K562 (cell line): ENCODE measurements around the gene B3GALT6. TPM values are rescaled to one million over a fixed set of nuclear protein-coding genes. Genes with fewer than 3 reads are reported as not detected.

ENCODE experiments used
- ATAC-seq: fragments of 200-7000 bp; cut with Tn5 transposase; 3 replicates; pipeline ENCODE4 v1.9.1; 2020; ENCODE audit warnings: moderate library complexity
- BruUV-seq: library from RNA; stranded (reverse); fragments of 400-500 nt; replicated peaks from 2 replicates; lab custom pipeline; 2021; lab: Mats Ljungman, UMichigan
- CTCF ChIA-PET: fragments of 300-600 bp; formaldehyde crosslinking; extraction: SDS; loops from one replicate; lab custom pipeline; 2021; ENCODE audit warnings: low intra/inter-chr PET ratio; lab: Yijun Ruan, JAX
- POLR2A ChIA-PET: fragments of 300-600, 350-650 bp; sonication (Branson Sonifier 250); formaldehyde crosslinking; extraction: SDS; loops from one replicate; lab custom pipeline; 2021; ENCODE audit warnings: antibody characterized with exemption, inconsistent platforms; lab: Yijun Ruan, JAX
- DNase-seq, 4 experiments: peaks; one replicate each; pipeline versions ENCODE4 v3.0.0 to v3.0.0-alpha.2; 2011 to 2018; ENCODE audit warnings: low spot score in 3 of 4, mixed read lengths in 3 of 4; ENCODE audit errors: extremely low read depth in 1 of 4
- FAIRE-seq: peaks from 2 replicates; lab custom pipeline; 2011; peaks lifted over from hg19 to GRCh38; lab: Jason Lieb, UNC
- H2AFZ ChIP-seq: 2 replicates; pipeline ENCODE4 v1.6.0; 2011; ENCODE audit warnings: low read depth, low read length, control low read depth, inconsistent platforms
- H3K27ac ChIP-seq: fragments of 200-600 bp; 3 replicates; pipeline ENCODE4 v1.8.0; 2011; ENCODE audit warnings: low read depth, mild to moderate bottlenecking, control low read depth, inconsistent platforms, low read length, moderate library complexity, mixed read lengths; ENCODE audit errors: extremely low read depth
- H3K27me3 ChIP-seq, 2 experiments: fragments of 300-600 bp in 1 of 2; 2 replicates in 1 of 2; 3 replicates in 1 of 2; pipeline versions ENCODE4 v1.6.0 to v1.8.0; 2011; ENCODE audit warnings: inconsistent platforms in 2 of 2, low read length in 2 of 2, mild to moderate bottlenecking in 1 of 2, mixed read lengths in 1 of 2, moderate library complexity in 1 of 2; ENCODE audit not compliant: control insufficient read depth in 2 of 2, insufficient read depth in 2 of 2
- H3K36me3 ChIP-seq: fragments of 300-600 bp; 3 replicates; pipeline ENCODE4 v1.8.0; 2011; ENCODE audit warnings: mild to moderate bottlenecking, low read length, inconsistent platforms; ENCODE audit not compliant: control insufficient read depth, insufficient read depth
- H3K4me1 ChIP-seq, 2 experiments: fragments of 200-600 bp in 1 of 2; replicated peaks in 1 of 2; 2 replicates in 1 of 2; 3 replicates in 1 of 2; pipeline versions ENCODE4 v1.5.1 to v1.8.0; 2011; ENCODE audit warnings: inconsistent platforms in 2 of 2, low read length in 2 of 2, mild to moderate bottlenecking in 1 of 2, mixed read lengths in 1 of 2, moderate library complexity in 1 of 2; ENCODE audit not compliant: control insufficient read depth in 2 of 2, insufficient read depth in 2 of 2
- H3K4me2 ChIP-seq: 2 replicates; pipeline ENCODE4 v1.6.1; 2011; ENCODE audit warnings: low read length, control low read depth, inconsistent platforms, mixed read lengths; ENCODE audit not compliant: insufficient read depth
- H3K4me3 ChIP-seq: fragments of 200-600 bp; sonication (generic), shearing (Covaris generic); 2 replicates; pipeline ENCODE4 v1.5.1; 2016; ENCODE audit warnings: control low read depth, inconsistent platforms
- H3K79me2 ChIP-seq: fragments of 200-600 bp; 3 replicates; pipeline ENCODE4 v1.8.0; 2011; ENCODE audit warnings: low read length, inconsistent platforms; ENCODE audit not compliant: control insufficient read depth, insufficient read depth
- H3K9ac ChIP-seq, 2 experiments: 2 replicates each; pipeline versions ENCODE4 v1.6.0 to v1.6.1; 2011; ENCODE audit warnings: low read depth in 2 of 2, low read length in 2 of 2, control low read depth in 1 of 2, inconsistent platforms in 1 of 2, mild to moderate bottlenecking in 1 of 2, mixed read lengths in 1 of 2; ENCODE audit not compliant: insufficient read depth in 1 of 2
- H3K9me1 ChIP-seq: one replicate; pipeline ENCODE4 v1.6.0; 2011; ENCODE audit warnings: inconsistent platforms, mild to moderate bottlenecking, low read length, moderate library complexity; ENCODE audit not compliant: control insufficient read depth, insufficient read depth
- H3K9me3 ChIP-seq: replicated peaks from 2 replicates; pipeline ENCODE4 v1.5.1; 2011; ENCODE audit warnings: low read depth, low read length, inconsistent platforms; ENCODE audit not compliant: control insufficient read depth, insufficient read depth
- H4K20me1 ChIP-seq: replicated peaks from 2 replicates; pipeline ENCODE4 v1.6.1; 2011; ENCODE audit warnings: low read length, inconsistent platforms, mixed read lengths; ENCODE audit not compliant: control insufficient read depth, insufficient read depth
- BACH1 ChIP-seq: fragments of 200-800 bp; sonication (Bioruptor generic); IDR thresholded peaks from 2 replicates; pipeline ENCODE4 v1.6.1; 2016; ENCODE audit warnings: missing genetic modification characterization, missing compliant biosample characterization
- CCNT2 ChIP-seq: IDR thresholded peaks from 2 replicates; pipeline ENCODE4 v1.6.1; 2011; ENCODE audit warnings: borderline replicate concordance, low read depth, mild to moderate bottlenecking, moderate library complexity, mixed read lengths, low read length; ENCODE audit not compliant: insufficient read length; ENCODE audit errors: extremely low read depth
- HNRNPLL ChIP-seq: fragments of 200-400 bp; formaldehyde crosslinking; IDR thresholded peaks from 2 replicates; pipeline ENCODE4 v1.6.1; 2017; ENCODE audit warnings: low read length, low read depth, mild to moderate bottlenecking; ENCODE audit not compliant: poor library complexity, severe bottlenecking
- NELFE ChIP-seq: IDR thresholded peaks from 2 replicates; pipeline ENCODE4 v1.6.1; 2011; ENCODE audit warnings: mild to moderate bottlenecking; ENCODE audit not compliant: insufficient read depth, insufficient read length
- RFX1 ChIP-seq: fragments of 450-650 bp; IDR thresholded peaks from 2 replicates; pipeline ENCODE4 v1.6.1; 2016; ENCODE audit warnings: mild to moderate bottlenecking, moderate library complexity
- RFX5 ChIP-seq: IDR thresholded peaks from 2 replicates; pipeline ENCODE4 v1.6.1; 2011; ENCODE audit warnings: low read depth, mild to moderate bottlenecking, improper control_type of control experiment, low read length
- SNAPC5 ChIP-seq: fragments of 250-450 bp; sonication (Bioruptor Pico); IDR thresholded peaks from 2 replicates; pipeline ENCODE4 v1.8.0; 2021; ENCODE audit warnings: moderate library complexity, mild to moderate bottlenecking, inconsistent platforms
- SOX6 ChIP-seq: fragments of 450-650 bp; IDR thresholded peaks from 2 replicates; pipeline ENCODE4 v1.6.1; 2014; ENCODE audit warnings: mild to moderate bottlenecking
- TCFL5 ChIP-seq: fragments of 250-450 bp; sonication (Bioruptor Pico); conservative IDR thresholded peaks from 2 replicates; pipeline ENCODE4 v1.6.1; 2021; ENCODE audit warnings: mild to moderate bottlenecking, moderate library complexity, matching md5 sums
- TFAM ChIP-seq: fragments of 250-450 bp; sonication (Bioruptor Pico); conservative IDR thresholded peaks from 2 replicates; pipeline ENCODE4 v1.5.0; 2021; ENCODE audit warnings: mild to moderate bottlenecking, moderate library complexity
- WGBS: fragments of 100-300 bp; shearing (Covaris generic); methylation state at CpG from one replicate; pipeline ENCODE4 v1.1.6; 2016; ENCODE audit warnings: low coverage, mixed read lengths; ENCODE audit not compliant: insufficient coverage; ENCODE audit errors: missing lambda C conversion rate; 5-methylcytosine and 5-hydroxymethylcytosine counted together
- in situ Hi-C: fragments of 300-500 bp; cut with MboI; formaldehyde crosslinking; loops from 4 replicates; pipeline ENCODE4 v1.15.0; 2018; ENCODE audit warnings: inconsistent platforms, mixed read lengths
- intact Hi-C: fragments of 100-400 bp; cut with micrococcal nuclease; formaldehyde crosslinking; loops from 2 replicates; pipeline ENCODE4 v1.14.2; 2022
- polyA plus RNA-seq, 8 experiments: library from polyadenylated mRNA; depleted of rRNA in 4 of 8; stranded (reverse) in 5 of 8; unstranded in 3 of 8; fragments of >200 nt; fragmentation: Nextera tagmentation in 2 of 8; fragmentation: Illumina TruSeq in 1 of 8; extraction: Ambion mirVana in 2 of 8; extraction: Trizol in 1 of 8; gene quantifications; 2 replicates each; pipeline versions ENCODE4 v1.2.1 to v1.2.3, GENCODE V29; 2011 to 2014; ENCODE audit warnings: inconsistent platforms in 1 of 8, missing spikeins in 1 of 8
- total RNA-seq, 7 experiments: library from RNA; depleted of rRNA in 6 of 7; stranded (reverse); fragments of >200 nt in 6 of 7; fragmentation: Illumina TruSeq in 2 of 7; extraction: Trizol in 2 of 7; gene quantifications; 2 replicates each; pipeline versions ENCODE4 v1.2.1 to v1.2.3, GENCODE V29; 2011 to 2021; ENCODE audit warnings: low replicate concordance in 1 of 7
- TF ChIP-seq, protein P1 (sequence below): fragments of 250-450 bp; sonication (Bioruptor Pico); IDR thresholded peaks from 2 replicates; pipeline ENCODE4 v1.8.0; 2022; ENCODE audit warnings: inconsistent platforms

B3GALT6 gene
- total and polyA plus RNA-seq, 9 of the 15 experiments (the other 6 are each of a cell fraction or from before 2014, with no cell fraction given) = 0.68 to 29.8 (median 9.9) TPM

- no peak for TF ChIP-seq TFAM (CRISPR knock-in tag)
- TF ChIP-seq BACH1 (tag) = no peak
- TF ChIP-seq NELFE = no peak
- TF ChIP-seq SNAPC5 (CRISPR knock-in tag) = no peak
- TF ChIP-seq, protein P1, sequence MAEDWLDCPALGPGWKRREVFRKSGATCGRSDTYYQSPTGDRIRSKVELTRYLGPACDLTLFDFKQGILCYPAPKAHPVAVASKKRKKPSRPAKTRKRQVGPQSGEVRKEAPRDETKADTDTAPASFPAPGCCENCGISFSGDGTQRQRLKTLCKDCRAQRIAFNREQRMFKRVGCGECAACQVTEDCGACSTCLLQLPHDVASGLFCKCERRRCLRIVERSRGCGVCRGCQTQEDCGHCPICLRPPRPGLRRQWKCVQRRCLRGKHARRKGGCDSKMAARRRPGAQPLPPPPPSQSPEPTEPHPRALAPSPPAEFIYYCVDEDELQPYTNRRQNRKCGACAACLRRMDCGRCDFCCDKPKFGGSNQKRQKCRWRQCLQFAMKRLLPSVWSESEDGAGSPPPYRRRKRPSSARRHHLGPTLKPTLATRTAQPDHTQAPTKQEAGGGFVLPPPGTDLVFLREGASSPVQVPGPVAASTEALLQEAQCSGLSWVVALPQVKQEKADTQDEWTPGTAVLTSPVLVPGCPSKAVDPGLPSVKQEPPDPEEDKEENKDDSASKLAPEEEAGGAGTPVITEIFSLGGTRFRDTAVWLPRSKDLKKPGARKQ (CRISPR knock-in tag) = no peak
- no peak for TF ChIP-seq SOX6
- no peak for TF ChIP-seq CCNT2
- TF ChIP-seq TCFL5 = no peak
- TF ChIP-seq RFX5 = no peak
- no peak for TF ChIP-seq RFX1
- TF ChIP-seq HNRNPLL = no peak
- DNase-seq (no peak), ATAC-seq (no peak), FAIRE-seq (no peak)
- ChIA-PET POLR2A (interaction anchor here (0.6 kb wide), 1 partner anchor 90 kb away, joined by 4 read pairs; no protein-coding TSS in a partner anchor), CTCF (no interaction called here)
- Histone ChIP-seq H3K9ac (peak within 1 kb of the TSS in 1 of 2 experiments; percentile 20; a peak in 1 of 4 replicates), H2AFZ (no peak within 1 kb of the TSS), H3K4me1 (peaks cover 0 to 64% of the 10 kb centered on the region in 2 experiments; a peak in 3 of 5 replicates), H3K27ac (no peak within 1 kb of the TSS), H3K36me3 (peaks cover 5% of the 10 kb centered on the region; the same call in 1 of the 3 replicates), H3K9me3 (no peaks in the 10 kb centered on the region), H3K4me2 (no peak within 1 kb of the TSS), H4K20me1 (no peaks in the 10 kb centered on the region), H3K79me2 (no peaks in the 10 kb centered on the region), H3K9me1 (no peaks in the 10 kb centered on the region), H3K4me3 (no peak within 1 kb of the TSS), H3K27me3 (no peaks in the 10 kb centered on the region)
- intact Hi-C loops (no loop called here), in situ Hi-C loops (no loop called here)
- 76% methylated on average over 14 of the region's 74 CpGs for WGBS
- no TSS peak for BruUV-seq
Observed at GRCh38 chr1:1246577-1247340, 14.7 kb downstream of the B3GALT6 start, which contains the start of gene C1QTNF12. Gene C1QTNF12, minus strand, starts transcription at chr1:1246722. Its CDS starts 32 bp downstream, at chr1:1246690.
